DND-41 (cell line): ENCODE data around the gene GOLGA6C.

Source experiments
- ATAC-seq: fragments of 200-7000 bp; cut with Tn5 transposase; 3 replicates; pipeline ENCODE4 v1.9.1; 2021; ENCODE audit warnings: low read depth; ENCODE audit not compliant: insufficient read depth
- DNase-seq: peaks from one replicate; pipeline ENCODE4 v3.0.0-alpha.2; 2020
- H2AFZ ChIP-seq: 2 replicates; pipeline ENCODE4 v1.6.0; 2012; ENCODE audit warnings: low read depth, low read length
- H3K27ac ChIP-seq: 2 replicates; pipeline ENCODE4 v1.5.1; 2012; ENCODE audit warnings: low read length, inconsistent platforms
- H3K27me3 ChIP-seq: fragments of 200-600 bp; sonication (generic); 2 replicates; pipeline ENCODE4 v1.6.0; 2012; ENCODE audit warnings: low read length, mild to moderate bottlenecking, inconsistent platforms; ENCODE audit not compliant: insufficient read depth, poor library complexity
- H3K36me3 ChIP-seq: 2 replicates; pipeline ENCODE4 v1.5.1; 2012; ENCODE audit warnings: low read length, inconsistent platforms; ENCODE audit not compliant: insufficient read depth
- H3K4me1 ChIP-seq: 2 replicates; pipeline ENCODE4 v1.5.1; 2012; ENCODE audit warnings: mild to moderate bottlenecking, low read length; ENCODE audit not compliant: insufficient read depth
- H3K4me2 ChIP-seq: 2 replicates; pipeline ENCODE4 v1.6.0; 2012; ENCODE audit warnings: mild to moderate bottlenecking, moderate library complexity, low read length, inconsistent platforms; ENCODE audit not compliant: insufficient read depth
- H3K4me3 ChIP-seq, 2 experiments: fragments of 200-600 bp in 1 of 2; shearing (Covaris generic) in 1 of 2; 2 replicates each; pipeline ENCODE4 v1.5.1; 2012 to 2016; ENCODE audit warnings: inconsistent platforms in 2 of 2, low read length in 2 of 2, mild to moderate bottlenecking in 2 of 2, low read depth in 1 of 2, moderate library complexity in 1 of 2
- H3K79me2 ChIP-seq: 2 replicates; pipeline ENCODE4 v1.6.0; 2012; ENCODE audit warnings: low read length, inconsistent platforms; ENCODE audit not compliant: insufficient read depth
- H3K9ac ChIP-seq: 2 replicates; pipeline ENCODE4 v1.6.0; 2012; ENCODE audit warnings: low read depth, mild to moderate bottlenecking, inconsistent platforms, low read length, moderate library complexity
- H3K9me3 ChIP-seq: 2 replicates; pipeline ENCODE4 v1.5.1; 2012; ENCODE audit warnings: low read length, moderate library complexity, mild to moderate bottlenecking, inconsistent platforms; ENCODE audit not compliant: insufficient read depth, severe bottlenecking
- H4K20me1 ChIP-seq: 2 replicates; pipeline ENCODE4 v1.6.0; 2012; ENCODE audit warnings: low read length; ENCODE audit not compliant: insufficient read depth
- EZH2 ChIP-seq: IDR thresholded peaks from 3 replicates; pipeline ENCODE4 v1.6.1; 2012; ENCODE audit warnings: borderline replicate concordance, low read depth, mild to moderate bottlenecking, moderate library complexity, low read length, inconsistent platforms; ENCODE audit not compliant: severe bottlenecking
- TF ChIP-seq, protein P1 (sequence below): IDR thresholded peaks from 2 replicates; pipeline ENCODE4 v1.5.1; 2012; ENCODE audit warnings: borderline replicate concordance, low read length, moderate library complexity, mild to moderate bottlenecking; ENCODE audit not compliant: poor library complexity, severe bottlenecking; ENCODE audit errors: extremely low read depth

The GOLGA6C gene

DNA sequence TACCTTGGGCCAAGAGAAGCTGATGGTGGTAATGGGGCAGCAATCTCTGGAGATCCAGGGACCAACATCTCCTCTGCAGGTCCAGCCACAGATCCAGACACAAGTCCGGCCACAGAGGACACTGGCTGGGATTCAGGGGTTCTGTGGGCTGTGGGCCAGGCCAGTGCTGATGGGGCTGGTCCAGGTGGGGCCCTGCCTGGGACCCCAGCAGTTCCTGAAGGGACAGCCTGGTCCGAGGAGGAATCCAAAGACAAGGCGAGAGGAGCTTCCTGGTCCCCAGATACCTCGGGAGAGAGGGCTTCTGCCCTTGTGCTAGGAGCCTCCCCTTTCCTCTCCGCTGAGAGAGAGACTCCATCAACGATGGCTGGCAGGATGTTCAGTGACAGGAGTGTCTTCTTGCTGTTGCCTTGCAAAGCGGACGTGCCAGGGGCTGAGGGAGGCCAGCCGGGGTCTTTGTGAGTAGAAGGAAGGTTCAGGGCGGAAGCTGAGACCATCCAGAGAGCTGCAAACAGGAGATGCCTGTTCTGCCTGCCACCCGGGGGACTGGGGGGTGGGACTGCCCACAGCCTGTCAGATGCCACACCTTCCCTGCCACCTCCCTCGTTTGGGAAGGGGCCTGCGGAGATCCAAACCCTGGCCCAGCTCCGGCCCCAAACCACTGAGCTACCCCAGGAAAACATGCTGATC is 24.5 kb upstream of the GOLGA6C start:
- Histone ChIP-seq H3K9ac (no peak overlapping the region), H3K36me3 (no peaks in the 10 kb centered on the region), H4K20me1 (no peaks in the 10 kb centered on the region), H3K27me3 (peaks cover 2% of the 10 kb centered on the region), H3K4me1 (no peaks in the 10 kb centered on the region), H3K27ac (no peak overlapping the region), H3K9me3 (no peaks in the 10 kb centered on the region), H3K79me2 (no peaks in the 10 kb centered on the region), H3K4me3 (no peak overlapping the region), H3K4me2 (no peak overlapping the region), H2AFZ (no peak overlapping the region)
- DNase-seq (no peak), ATAC-seq (no peak)
- TF ChIP-seq EZH2, result no peak
- TF ChIP-seq, protein P1, sequence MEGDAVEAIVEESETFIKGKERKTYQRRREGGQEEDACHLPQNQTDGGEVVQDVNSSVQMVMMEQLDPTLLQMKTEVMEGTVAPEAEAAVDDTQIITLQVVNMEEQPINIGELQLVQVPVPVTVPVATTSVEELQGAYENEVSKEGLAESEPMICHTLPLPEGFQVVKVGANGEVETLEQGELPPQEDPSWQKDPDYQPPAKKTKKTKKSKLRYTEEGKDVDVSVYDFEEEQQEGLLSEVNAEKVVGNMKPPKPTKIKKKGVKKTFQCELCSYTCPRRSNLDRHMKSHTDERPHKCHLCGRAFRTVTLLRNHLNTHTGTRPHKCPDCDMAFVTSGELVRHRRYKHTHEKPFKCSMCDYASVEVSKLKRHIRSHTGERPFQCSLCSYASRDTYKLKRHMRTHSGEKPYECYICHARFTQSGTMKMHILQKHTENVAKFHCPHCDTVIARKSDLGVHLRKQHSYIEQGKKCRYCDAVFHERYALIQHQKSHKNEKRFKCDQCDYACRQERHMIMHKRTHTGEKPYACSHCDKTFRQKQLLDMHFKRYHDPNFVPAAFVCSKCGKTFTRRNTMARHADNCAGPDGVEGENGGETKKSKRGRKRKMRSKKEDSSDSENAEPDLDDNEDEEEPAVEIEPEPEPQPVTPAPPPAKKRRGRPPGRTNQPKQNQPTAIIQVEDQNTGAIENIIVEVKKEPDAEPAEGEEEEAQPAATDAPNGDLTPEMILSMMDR, result no peak

DNA sequence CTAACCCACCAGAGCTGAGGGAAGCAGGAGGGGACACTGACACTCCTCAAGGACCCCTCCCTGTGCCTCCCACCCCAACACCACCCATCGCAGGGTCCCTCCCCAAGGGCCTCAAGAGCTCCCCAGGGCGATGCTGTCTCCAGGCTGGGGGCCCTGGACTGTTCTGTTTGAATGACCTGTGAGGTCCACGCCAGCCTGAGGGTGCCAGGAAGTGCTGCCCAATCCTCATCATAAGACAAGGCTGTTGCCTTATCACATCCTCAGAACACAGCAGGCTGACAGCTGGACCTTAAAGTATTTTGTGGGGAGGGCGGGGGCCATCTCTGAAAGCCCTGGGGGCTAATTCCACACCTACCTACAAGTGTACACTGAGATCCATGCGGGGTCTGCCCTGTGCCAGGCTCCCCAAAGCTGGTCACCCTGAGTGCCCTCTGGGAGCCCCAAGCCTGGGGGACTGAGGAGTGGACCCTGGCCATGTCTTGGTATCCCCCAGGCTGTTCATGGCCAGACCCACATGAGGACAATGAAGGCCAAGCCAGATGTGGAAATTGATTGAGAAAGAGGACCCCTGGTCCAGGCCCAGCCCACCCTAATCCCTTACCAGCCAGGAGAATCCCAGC is 23.8 kb upstream of the GOLGA6C start:
- no peak for TF ChIP-seq EZH2
- Histone ChIP-seq H3K27me3 (peaks cover 2% of the 10 kb centered on the region), H3K27ac (no peak overlapping the region), H3K9me3 (no peaks in the 10 kb centered on the region), H3K79me2 (no peaks in the 10 kb centered on the region), H3K4me1 (no peaks in the 10 kb centered on the region), H4K20me1 (no peaks in the 10 kb centered on the region), H2AFZ (no peak overlapping the region), H3K4me2 (no peak overlapping the region), H3K9ac (no peak overlapping the region), H3K4me3 (no peak overlapping the region), H3K36me3 (no peaks in the 10 kb centered on the region)
- ATAC-seq, result no peak
- DNase-seq, result no peak

- Histone ChIP-seq H2AFZ (no peak overlapping the region), H3K79me2 (no peaks in the 10 kb centered on the region), H3K4me2 (no peak overlapping the region), H3K27me3 (peaks cover 2% of the 10 kb centered on the region), H4K20me1 (no peaks in the 10 kb centered on the region), H3K4me3 (no peak overlapping the region), H3K4me1 (no peaks in the 10 kb centered on the region), H3K36me3 (no peaks in the 10 kb centered on the region), H3K9ac (no peak overlapping the region), H3K27ac (no peak overlapping the region), H3K9me3 (no peaks in the 10 kb centered on the region)
- no peak for ATAC-seq
- TF ChIP-seq EZH2, result no peak
- DNase-seq, result no peak
These were observed 23.0 kb upstream of the GOLGA6C start for GRCh38 chr15:75235051-75235673.

GRCh38 chr15:75235760-75236729 is 22.1 kb upstream of the GOLGA6C start:
- no peak for DNase-seq
- no peak overlapping the region for H3K4me3 ChIP-seq
- no peaks in the 10 kb centered on the region for H4K20me1 ChIP-seq
- no peak overlapping the region for H3K27ac ChIP-seq
- H3K9ac ChIP-seq, result no peak overlapping the region
- H3K4me2 ChIP-seq, result no peak overlapping the region
- no peaks in the 10 kb centered on the region for H3K4me1 ChIP-seq
- H3K27me3 ChIP-seq, result peaks cover 5% of the 10 kb centered on the region
- ATAC-seq, result no peak
- no peaks in the 10 kb centered on the region for H3K9me3 ChIP-seq
- no peak overlapping the region for H2AFZ ChIP-seq
- TF ChIP-seq, protein P1, result no peak
- no peak for TF ChIP-seq EZH2
- no peaks in the 10 kb centered on the region for H3K36me3 ChIP-seq
- H3K79me2 ChIP-seq, result no peaks in the 10 kb centered on the region
